Stimulated activated naive CD8-positive, alpha-beta T cell treated with anti-CD3 and anti-CD28 coated beads, Interleukin-15, Interleukin-2, amounts not matched to agents 100 ng/mL and 50 ng/mL, for 24 hours (primary cell): ENCODE data around the gene TREH.
"Not testable (repeated sequence)": the region's sequence is repeated elsewhere in the genome, so short reads cannot be mapped to it uniquely, and the experiment has no call there.

Source experiments
- H3K27ac Mint-ChIP-seq: one replicate; pipeline ENCODE4 v1.8.0; 2021; ENCODE audit warnings: mild to moderate bottlenecking, mixed read lengths
- H3K27me3 Mint-ChIP-seq: one replicate; pipeline ENCODE4 v1.8.0; 2021; ENCODE audit warnings: mixed read lengths
- H3K36me3 Mint-ChIP-seq: one replicate; pipeline ENCODE4 v1.8.0; 2021; ENCODE audit warnings: low read depth, mixed read lengths
- H3K4me1 Mint-ChIP-seq: one replicate; pipeline ENCODE4 v1.8.0; 2021; ENCODE audit warnings: low read depth, mixed read lengths
- H3K4me3 Mint-ChIP-seq: one replicate; pipeline ENCODE4 v1.8.0; 2021; ENCODE audit warnings: mild to moderate bottlenecking, mixed read lengths
- H3K9me3 Mint-ChIP-seq: one replicate; pipeline ENCODE4 v1.8.0; 2021; ENCODE audit warnings: mixed read lengths

Gene TREH

GRCh38 chr11:118679483-118679882, at the start of gene TREH:
Gene TREH (minus strand): TSS chr11:118679650. CDS start chr11:118679627, 23 bp downstream.
- Mint-ChIP-seq H3K27me3 (no peaks in the 10 kb centered on the region), H3K4me3 (no peak within 1 kb of the TSS), H3K27ac (no peak within 1 kb of the TSS), H3K4me1 (no peaks in the 10 kb centered on the region), H3K9me3 (no peaks in the 10 kb centered on the region), H3K36me3 (no peaks in the 10 kb centered on the region)

GRCh38 chr11:118728112-118728511, 48.7 kb upstream of the TREH start:
- not testable (repeated sequence) for H3K4me1 Mint-ChIP-seq, H3K9me3 Mint-ChIP-seq, H3K27ac Mint-ChIP-seq, H3K36me3 Mint-ChIP-seq, H3K27me3 Mint-ChIP-seq, H3K4me3 Mint-ChIP-seq

- H3K4me1 Mint-ChIP-seq, H3K9me3 Mint-ChIP-seq, H3K36me3 Mint-ChIP-seq, H3K4me3 Mint-ChIP-seq, H3K27me3 Mint-ChIP-seq, H3K27ac Mint-ChIP-seq: not testable (repeated sequence)
These were observed 48.2 kb upstream of the TREH start for GRCh38 chr11:118727721-118728066.

GRCh38 chr11:118727001-118727720, 47.7 kb upstream of the TREH start:
- H3K4me3 Mint-ChIP-seq: not testable (repeated sequence)

DNA sequence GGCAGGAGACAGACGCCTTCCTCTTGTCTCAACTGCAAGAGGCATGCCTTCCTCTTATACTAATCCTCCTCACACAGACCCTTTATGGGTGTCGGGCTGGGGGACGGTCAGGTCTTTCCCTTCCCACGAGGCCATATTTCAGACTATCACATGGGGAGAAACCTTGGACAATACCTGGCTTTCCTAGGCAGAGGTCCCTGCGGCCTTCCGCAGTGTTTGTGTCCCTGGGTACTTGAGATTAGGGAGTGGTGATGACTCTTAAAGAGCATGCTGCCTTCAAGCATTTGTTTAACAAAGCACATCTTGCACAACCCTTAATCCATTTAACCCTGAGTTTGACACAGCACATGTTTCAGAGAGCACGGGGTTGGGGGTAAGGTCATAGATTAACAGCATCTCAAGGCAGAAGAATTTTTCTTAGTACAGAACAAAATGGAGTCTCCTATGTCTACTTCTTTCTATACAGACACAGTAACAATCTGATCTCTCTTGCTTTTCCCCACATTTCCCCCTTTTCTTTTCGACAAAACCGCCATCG, 42.1 kb upstream of the TREH start:
- not testable (repeated sequence) for H3K4me3 Mint-ChIP-seq, H3K27ac Mint-ChIP-seq, H3K4me1 Mint-ChIP-seq, H3K36me3 Mint-ChIP-seq, H3K9me3 Mint-ChIP-seq, H3K27me3 Mint-ChIP-seq

More at GRCh38 chr11:118727001-118727720, 47.7 kb upstream of the TREH start:
- not testable (repeated sequence) for H3K27me3 Mint-ChIP-seq, H3K27ac Mint-ChIP-seq, H3K36me3 Mint-ChIP-seq, H3K9me3 Mint-ChIP-seq, H3K4me1 Mint-ChIP-seq

DNA sequence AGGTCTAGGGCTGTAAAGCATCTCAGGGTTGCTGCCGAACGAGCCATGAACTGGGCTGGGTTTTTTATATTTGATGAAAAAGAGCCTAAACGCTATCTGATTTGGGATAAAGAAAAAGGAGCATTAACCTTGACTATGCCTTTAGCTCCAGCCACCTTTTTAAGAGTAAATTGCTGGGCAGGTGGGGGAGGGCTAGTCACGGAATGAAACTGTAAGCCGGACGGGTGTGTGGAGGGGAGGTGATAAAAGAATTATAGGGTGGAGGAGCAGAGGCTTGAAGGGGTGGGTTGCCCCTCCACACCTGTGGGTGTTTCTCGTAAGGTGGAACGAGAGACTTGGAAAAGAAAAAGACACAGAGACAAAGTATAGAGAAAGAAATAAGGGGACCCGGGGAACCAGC, 41.3 kb upstream of the TREH start:
- H3K9me3 Mint-ChIP-seq, H3K27me3 Mint-ChIP-seq, H3K27ac Mint-ChIP-seq, H3K36me3 Mint-ChIP-seq, H3K4me1 Mint-ChIP-seq, H3K4me3 Mint-ChIP-seq: not testable (repeated sequence)

- not testable (repeated sequence) for H3K36me3 Mint-ChIP-seq, H3K4me3 Mint-ChIP-seq, H3K4me1 Mint-ChIP-seq, H3K27ac Mint-ChIP-seq, H3K9me3 Mint-ChIP-seq, H3K27me3 Mint-ChIP-seq
These were observed 40.6 kb upstream of the TREH start for GRCh38 chr11:118720078-118720477.

- not testable (repeated sequence) for H3K9me3 Mint-ChIP-seq, H3K36me3 Mint-ChIP-seq, H3K4me1 Mint-ChIP-seq, H3K27me3 Mint-ChIP-seq, H3K27ac Mint-ChIP-seq, H3K4me3 Mint-ChIP-seq
These were observed 39.1 kb upstream of the TREH start for GRCh38 chr11:118718562-118718961.

DNA sequence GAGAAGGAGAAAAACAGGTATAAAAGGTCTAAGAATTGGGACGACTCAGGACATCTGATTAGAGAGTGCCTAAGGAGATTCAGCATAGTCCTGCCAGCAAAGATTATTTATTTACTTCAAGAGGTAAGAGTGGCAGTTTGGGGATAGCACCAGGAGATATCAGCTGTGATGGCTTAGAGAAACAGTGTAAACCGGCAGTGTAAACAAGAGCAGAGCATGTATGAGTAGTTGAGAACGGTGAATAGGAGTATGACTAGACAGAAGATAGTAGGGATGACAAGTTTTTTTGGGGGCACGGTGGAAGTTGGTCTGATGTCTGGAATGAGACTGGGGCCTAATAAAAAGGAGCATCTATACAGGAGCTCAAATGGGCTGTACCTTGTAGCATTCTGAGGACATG, 38.3 kb upstream of the TREH start:
- not testable (repeated sequence) for H3K4me3 Mint-ChIP-seq, H3K9me3 Mint-ChIP-seq, H3K4me1 Mint-ChIP-seq

GRCh38 chr11:118717221-118717620, 37.8 kb upstream of the TREH start:
- H3K27me3 Mint-ChIP-seq, H3K4me3 Mint-ChIP-seq, H3K9me3 Mint-ChIP-seq, H3K36me3 Mint-ChIP-seq, H3K27ac Mint-ChIP-seq, H3K4me1 Mint-ChIP-seq: not testable (repeated sequence)

More for the DNA sequence above, 38.3 kb upstream of the TREH start:
- not testable (repeated sequence) for H3K27ac Mint-ChIP-seq, H3K27me3 Mint-ChIP-seq, H3K36me3 Mint-ChIP-seq

DNA sequence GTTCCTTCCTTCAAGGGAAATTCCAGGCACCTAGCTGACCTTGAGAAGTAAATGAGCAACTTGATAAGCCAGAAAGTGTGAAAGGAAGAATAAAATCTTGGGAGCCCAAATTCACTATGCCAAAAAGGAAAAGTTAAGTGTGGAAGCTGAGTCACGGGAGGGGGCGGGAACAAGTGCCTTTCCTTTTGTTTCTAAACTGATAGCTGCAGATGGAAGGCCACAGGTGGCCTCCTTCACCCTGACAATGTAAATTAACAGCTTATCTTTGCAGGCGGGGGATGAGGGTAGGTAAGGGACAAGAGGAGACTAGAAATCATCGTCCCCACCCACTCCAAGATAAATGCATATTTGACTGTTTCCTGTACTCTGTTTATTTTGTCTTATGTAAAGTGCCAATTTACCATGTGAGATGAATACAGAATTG, 36.4 kb upstream of the TREH start:
- no peak overlapping the region for H3K27ac Mint-ChIP-seq
- no peaks in the 10 kb centered on the region for H3K4me1 Mint-ChIP-seq
- H3K4me3 Mint-ChIP-seq: no peak overlapping the region
- no peaks in the 10 kb centered on the region for H3K27me3 Mint-ChIP-seq
- no peaks in the 10 kb centered on the region for H3K9me3 Mint-ChIP-seq
- H3K36me3 Mint-ChIP-seq: no peaks in the 10 kb centered on the region

DNA sequence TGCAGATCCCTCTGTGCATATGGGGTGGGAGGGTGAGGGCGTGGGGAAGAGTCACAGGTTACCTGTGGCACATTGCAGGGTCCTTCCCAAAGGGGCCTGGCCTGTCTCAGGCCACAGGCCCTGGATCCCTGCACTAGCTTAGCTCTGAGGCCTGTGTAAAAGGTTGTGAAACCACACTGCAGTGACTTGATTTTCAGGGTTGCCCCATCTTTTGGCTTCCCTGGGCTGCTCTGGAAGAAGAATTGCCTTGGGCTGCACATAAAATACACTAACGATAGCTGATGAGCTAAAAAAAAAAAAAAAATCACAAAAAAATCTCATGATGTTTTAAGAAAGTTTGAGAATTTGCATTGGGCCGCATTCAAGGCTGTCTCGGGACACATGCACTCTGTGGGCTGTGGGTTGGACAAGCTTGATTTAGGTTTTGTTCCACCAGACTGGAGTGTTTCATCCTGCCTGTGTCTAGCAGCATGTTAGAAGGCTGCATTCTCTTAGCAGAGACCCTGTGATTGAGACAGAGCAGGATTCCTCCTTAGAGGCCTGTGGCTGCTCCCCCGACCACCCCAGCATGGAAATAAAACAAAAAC, 35.9 kb upstream of the TREH start:
- no peaks in the 10 kb centered on the region for H3K27me3 Mint-ChIP-seq
- H3K4me1 Mint-ChIP-seq: no peaks in the 10 kb centered on the region
- H3K27ac Mint-ChIP-seq: no peak overlapping the region
- H3K4me3 Mint-ChIP-seq: no peak overlapping the region
- no peaks in the 10 kb centered on the region for H3K36me3 Mint-ChIP-seq
- no peaks in the 10 kb centered on the region for H3K9me3 Mint-ChIP-seq

DNA sequence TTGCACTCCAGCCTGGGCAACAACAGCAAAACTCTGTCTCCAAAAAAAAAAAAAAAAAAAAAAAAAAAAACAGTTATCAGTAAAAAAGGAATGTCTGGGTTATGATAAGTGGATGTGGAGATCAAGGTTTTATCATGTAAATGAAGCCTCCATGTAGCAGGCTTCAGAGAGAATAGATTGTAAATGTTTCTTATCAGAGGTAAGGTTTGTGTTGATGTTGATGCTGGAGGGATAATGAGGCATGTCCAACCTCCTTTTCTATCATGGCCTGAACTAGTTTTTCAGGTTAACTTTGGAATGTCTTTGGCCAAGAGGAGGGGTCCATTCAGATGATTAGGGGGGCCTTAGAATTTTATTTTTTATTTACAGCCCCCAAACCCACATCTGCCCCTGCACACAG, 35.4 kb upstream of the TREH start:
- Mint-ChIP-seq H3K4me3 (no peak overlapping the region), H3K9me3 (no peaks in the 10 kb centered on the region), H3K4me1 (no peaks in the 10 kb centered on the region), H3K27me3 (no peaks in the 10 kb centered on the region), H3K36me3 (no peaks in the 10 kb centered on the region), H3K27ac (no peak overlapping the region)

DNA sequence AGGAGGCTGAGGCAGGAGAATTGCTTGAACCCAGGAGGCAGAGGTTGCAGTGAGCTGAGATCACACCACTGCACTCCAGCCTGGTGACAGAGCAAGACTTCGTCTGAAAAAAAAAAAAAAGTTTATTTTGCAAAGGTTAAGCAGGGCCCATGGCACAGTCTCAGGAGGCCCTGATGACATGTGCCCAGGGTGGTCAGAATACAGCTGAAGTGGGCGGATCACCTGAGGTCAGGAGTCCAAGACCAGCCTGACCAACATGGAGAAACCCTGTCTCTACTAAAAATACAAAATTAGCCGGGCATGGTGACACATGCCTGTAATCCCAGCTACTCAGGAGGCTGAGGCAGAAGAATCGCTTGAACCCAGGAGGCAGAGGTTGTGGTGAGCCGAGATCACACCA, 35.0 kb upstream of the TREH start:
- H3K27ac Mint-ChIP-seq, H3K4me3 Mint-ChIP-seq, H3K36me3 Mint-ChIP-seq, H3K27me3 Mint-ChIP-seq, H3K4me1 Mint-ChIP-seq, H3K9me3 Mint-ChIP-seq: not testable (repeated sequence)

DNA sequence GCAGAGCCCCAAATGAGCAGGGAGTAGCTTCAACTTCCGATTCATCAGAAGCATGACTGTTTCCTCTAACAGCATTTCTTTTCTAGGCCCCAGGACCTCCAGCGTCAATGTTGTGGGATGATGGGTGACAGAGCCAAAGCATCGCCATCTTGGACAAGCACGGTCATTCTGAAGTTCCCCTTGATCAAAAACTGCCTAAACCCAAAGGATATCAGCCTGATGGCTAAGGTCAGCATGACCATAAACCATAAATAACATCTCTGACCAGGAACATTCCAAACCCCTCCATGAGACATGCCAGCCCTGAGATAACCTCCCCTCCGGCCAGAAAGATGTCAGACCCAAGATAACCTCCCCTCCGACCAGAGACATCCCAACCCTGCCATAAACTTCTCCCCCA, 28.8 kb upstream of the TREH start:
- Mint-ChIP-seq H3K27ac (no peak overlapping the region), H3K36me3 (no peaks in the 10 kb centered on the region), H3K27me3 (no peaks in the 10 kb centered on the region), H3K4me3 (no peak overlapping the region), H3K4me1 (peaks cover 27% of the 10 kb centered on the region), H3K9me3 (no peaks in the 10 kb centered on the region)

- H3K27me3 Mint-ChIP-seq: no peaks in the 10 kb centered on the region
- no peak overlapping the region for H3K27ac Mint-ChIP-seq
- no peaks in the 10 kb centered on the region for H3K36me3 Mint-ChIP-seq
- H3K4me3 Mint-ChIP-seq: no peak overlapping the region
- no peaks in the 10 kb centered on the region for H3K9me3 Mint-ChIP-seq
- H3K4me1 Mint-ChIP-seq: peaks cover 29% of the 10 kb centered on the region
These were observed 27.0 kb upstream of the TREH start for GRCh38 chr11:118706546-118706825.
